HepG2 (cell line): ENCODE results near the gene UGP2. TPM values are rescaled to one million over a fixed set of nuclear protein-coding genes. Genes with fewer than 3 reads are reported as not detected.

ENCODE experiments used
- CREB1 ChIP-seq, 2 experiments: fragments of 450-650 bp in 1 of 2; IDR thresholded peaks; 2 replicates each; pipeline ENCODE4 v1.6.1; 2016 to 2017; ENCODE audit warnings: control low read depth in 1 of 2, mild to moderate bottlenecking in 1 of 2, missing compliant biosample characterization in 1 of 2, missing genetic modification characterization in 1 of 2
- CSRNP2 ChIP-seq: sonication (generic); formaldehyde crosslinking; conservative IDR thresholded peaks from 2 replicates; pipeline ENCODE4 v1.8.0; 2022; ENCODE audit warnings: low read depth, missing genetic modification reagents
- FOSL2 ChIP-seq: sonication (generic); formaldehyde crosslinking; IDR thresholded peaks from 2 replicates; pipeline ENCODE4 v1.4.0; 2020; ENCODE audit warnings: missing genetic modification reagents
- GPBP1L1 ChIP-seq: sonication (generic); formaldehyde crosslinking; IDR thresholded peaks from 2 replicates; pipeline ENCODE4 v1.5.0; 2020; ENCODE audit warnings: mild to moderate bottlenecking, missing genetic modification reagents
- HNRNPLL ChIP-seq: fragments of 200-400 bp; formaldehyde crosslinking; IDR thresholded peaks from 2 replicates; pipeline ENCODE4 v1.6.1; 2017; ENCODE audit warnings: mild to moderate bottlenecking, low read depth, low read length; ENCODE audit not compliant: poor library complexity, severe bottlenecking
- KMT2A ChIP-seq: sonication (generic); formaldehyde crosslinking; IDR thresholded peaks from 2 replicates; pipeline ENCODE4 v1.4.0; 2020; ENCODE audit warnings: missing genetic modification reagents
- MAFF ChIP-seq: IDR thresholded peaks from 2 replicates; pipeline ENCODE4 v1.6.1; 2011; ENCODE audit warnings: low read depth, low read length, improper control_type of control experiment
- MIER2 ChIP-seq: IDR thresholded peaks from 2 replicates; pipeline ENCODE4 v1.6.1; 2016; ENCODE audit warnings: missing biosample characterization, missing genetic modification reagents
- NFRKB ChIP-seq: fragments of 450-650 bp; IDR thresholded peaks from 2 replicates; pipeline ENCODE4 v1.6.1; 2017
- RAD51 ChIP-seq: fragments of 450-650 bp; IDR thresholded peaks from 2 replicates; pipeline ENCODE4 v1.6.1; 2016; ENCODE audit warnings: borderline replicate concordance
- SNAI1 ChIP-seq: sonication (generic); formaldehyde crosslinking; IDR thresholded peaks from 2 replicates; pipeline ENCODE4 v1.5.0; 2020; ENCODE audit warnings: mild to moderate bottlenecking, missing genetic modification reagents, borderline replicate concordance
- SOX13 ChIP-seq, 3 experiments: fragments of 450-650 bp in 1 of 3; sonication (generic) in 1 of 3; formaldehyde crosslinking in 1 of 3; IDR thresholded peaks in 2 of 3; conservative IDR thresholded peaks in 1 of 3; 2 replicates each; pipeline versions ENCODE4 v1.5.0 to v1.6.1; 2016 to 2020; ENCODE audit warnings: antibody characterized with exemption in 1 of 3, mild to moderate bottlenecking in 1 of 3, missing compliant biosample characterization in 1 of 3, missing genetic modification reagents in 1 of 3, moderate library complexity in 1 of 3
- ZFP41 ChIP-seq: sonication (generic); formaldehyde crosslinking; IDR thresholded peaks from 2 replicates; pipeline ENCODE4 v1.4.0; 2020; ENCODE audit warnings: mild to moderate bottlenecking, missing genetic modification reagents, borderline replicate concordance
- ZNF646 ChIP-seq: sonication (generic); formaldehyde crosslinking; IDR thresholded peaks from 2 replicates; pipeline ENCODE4 v1.9.0; 2021; ENCODE audit warnings: mild to moderate bottlenecking, missing genetic modification reagents
- ZNF709 ChIP-seq: sonication (generic); formaldehyde crosslinking; IDR thresholded peaks from 2 replicates; pipeline ENCODE4 v1.5.0; 2020; ENCODE audit warnings: mild to moderate bottlenecking, missing genetic modification reagents
- polyA plus RNA-seq, 8 experiments: library from polyadenylated mRNA; depleted of rRNA in 3 of 8; stranded (reverse) in 7 of 8; unstranded in 1 of 8; fragments of >200 nt; fragmentation: Illumina TruSeq in 4 of 8; extraction: Trizol in 4 of 8; gene quantifications; 2 replicates each; pipeline versions ENCODE4 v1.2.1 to v1.2.3, GENCODE V29; 2011 to 2016; ENCODE audit warnings: low read depth in 4 of 8, missing spikeins in 1 of 8, mixed read lengths in 1 of 8; ENCODE audit not compliant: insufficient read depth in 1 of 8
- total RNA-seq, 5 experiments: library from RNA; depleted of rRNA; stranded (reverse); fragments of >200 nt; fragmentation: Illumina TruSeq; extraction: Trizol; gene quantifications; 2 replicates each; pipeline ENCODE4 v1.2.3, GENCODE V29; 2016; ENCODE audit warnings: low read depth in 1 of 5
- TF ChIP-seq, protein P1 (sequence below): sonication (generic); formaldehyde crosslinking; IDR thresholded peaks from 2 replicates; pipeline ENCODE4 v1.4.0; 2020; ENCODE audit warnings: missing genetic modification reagents

Gene UGP2
- total and polyA plus RNA-seq, 2 of the 13 experiments (the other 11 are each of a cell fraction or from before 2014, with no cell fraction given), result 96.0 to 134 TPM

DNA sequence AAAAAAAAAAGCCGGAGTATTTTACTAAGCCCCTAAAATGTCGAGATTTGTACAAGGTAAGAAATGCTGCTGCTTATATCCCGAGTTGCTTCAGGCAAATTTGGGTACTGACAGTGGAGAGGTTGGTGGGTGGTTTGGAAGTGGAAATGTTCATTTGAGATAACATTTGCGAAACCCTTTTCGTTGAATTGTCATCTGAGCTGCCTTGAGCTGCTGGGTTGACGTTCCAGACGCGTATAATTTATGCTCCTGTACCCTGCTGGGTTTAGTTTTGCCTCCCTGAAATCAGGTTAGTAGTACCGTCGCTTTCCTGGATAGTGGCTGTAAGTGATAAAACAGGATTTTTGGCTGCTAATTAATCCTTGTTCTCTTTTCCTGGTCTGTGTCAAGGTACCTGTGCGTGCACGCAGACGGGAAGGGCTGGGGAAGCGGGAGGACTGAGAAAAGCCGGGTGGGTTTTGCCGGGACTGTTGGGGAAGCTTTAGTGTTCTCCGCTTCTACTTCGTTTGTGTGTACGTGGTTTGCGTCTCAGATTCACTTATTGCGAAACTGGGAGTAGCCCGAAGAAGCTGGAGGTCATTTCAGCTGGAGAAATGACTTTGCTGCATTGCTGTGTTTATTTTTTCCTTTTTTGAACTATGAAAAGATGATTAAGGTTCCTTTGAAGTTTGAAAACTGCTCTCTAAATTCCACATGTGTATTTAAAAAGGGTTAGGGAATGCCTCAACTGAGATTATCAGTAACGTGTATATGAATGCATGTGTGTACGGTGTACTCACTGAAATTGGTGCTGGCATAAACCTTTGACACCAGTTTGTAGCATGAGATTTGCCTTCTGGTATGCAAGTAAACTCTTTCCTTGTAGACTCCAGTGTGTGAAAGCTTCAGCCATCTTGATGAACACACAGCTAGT is 709 bp downstream of the UGP2 start (continued):
- peak; percentile 80 for TF ChIP-seq ZNF646 (CRISPR knock-in tag)
- TF ChIP-seq SNAI1 (CRISPR knock-in tag), result peak; percentile 87; the same call in 1 of the 2 replicates
- TF ChIP-seq KMT2A (CRISPR knock-in tag), result peak; percentile 64; the same call in 1 of the 2 replicates
- TF ChIP-seq GPBP1L1 (CRISPR knock-in tag), result no peak
- TF ChIP-seq ZNF709 (CRISPR knock-in tag), result peak; percentile 70; the same call in 1 of the 2 replicates
- no peak for TF ChIP-seq ZFP41
- TF ChIP-seq NFRKB, result no peak
- no peak for TF ChIP-seq CREB1 (IDR thresholded peaks at IDR 0.05)
- peak; percentile 67; the same call in 1 of the 2 replicates for TF ChIP-seq CREB1 (CRISPR knock-in tag; IDR thresholded peaks at IDR 0.05)
- TF ChIP-seq SOX13 (IDR thresholded peaks at IDR 0.05), result peak; percentile 59
- peak in 1 of 2 experiments; percentile 74; a peak in 2 of 4 replicates for TF ChIP-seq SOX13 (CRISPR knock-in tag; conservative IDR thresholded peaks at IDR 0.05 in 1 of 2, IDR thresholded peaks at IDR 0.05 in 1 of 2)
- peak; percentile 56 for TF ChIP-seq FOSL2 (CRISPR knock-in tag)
- no peak for TF ChIP-seq CSRNP2 (CRISPR knock-in tag)
- no peak for TF ChIP-seq RAD51
- TF ChIP-seq, protein P1, sequence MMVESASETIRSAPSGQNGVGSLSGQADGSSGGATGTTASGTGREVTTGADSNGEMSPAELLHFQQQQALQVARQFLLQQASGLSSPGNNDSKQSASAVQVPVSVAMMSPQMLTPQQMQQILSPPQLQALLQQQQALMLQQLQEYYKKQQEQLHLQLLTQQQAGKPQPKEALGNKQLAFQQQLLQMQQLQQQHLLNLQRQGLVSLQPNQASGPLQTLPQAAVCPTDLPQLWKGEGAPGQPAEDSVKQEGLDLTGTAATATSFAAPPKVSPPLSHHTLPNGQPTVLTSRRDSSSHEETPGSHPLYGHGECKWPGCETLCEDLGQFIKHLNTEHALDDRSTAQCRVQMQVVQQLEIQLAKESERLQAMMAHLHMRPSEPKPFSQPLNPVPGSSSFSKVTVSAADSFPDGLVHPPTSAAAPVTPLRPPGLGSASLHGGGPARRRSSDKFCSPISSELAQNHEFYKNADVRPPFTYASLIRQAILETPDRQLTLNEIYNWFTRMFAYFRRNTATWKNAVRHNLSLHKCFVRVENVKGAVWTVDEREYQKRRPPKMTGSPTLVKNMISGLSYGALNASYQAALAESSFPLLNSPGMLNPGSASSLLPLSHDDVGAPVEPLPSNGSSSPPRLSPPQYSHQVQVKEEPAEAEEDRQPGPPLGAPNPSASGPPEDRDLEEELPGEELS, result peak; percentile 38
- TF ChIP-seq MAFF, result no peak
- TF ChIP-seq HNRNPLL, result peak; percentile 49
- no peak for TF ChIP-seq MIER2 (CRISPR knock-in tag)
